Ovary (tissue), 9 donors: ENCODE data around the gene PPP1R14C. TPM values are rescaled to one million over a fixed set of nuclear protein-coding genes. Genes with fewer than 3 reads are reported as not detected.

Experiments
- DNase-seq, 5 donors: peaks; one replicate each; pipeline ENCODE4 v3.0.0-alpha.2; 2019 to 2020
- H3K27ac ChIP-seq, 2 donors: fragments of 200-600 bp; one replicate each; pipeline versions ENCODE4 v1.5.1 to v1.8.0; 2019 to 2022
- H3K27me3 ChIP-seq: fragments of 200-600 bp; one replicate; pipeline ENCODE4 v1.8.0; 2022
- H3K36me3 ChIP-seq: fragments of 200-600 bp; sonication (generic); one replicate; pipeline ENCODE4 v1.5.1; 2019
- H3K4me1 ChIP-seq: one replicate; pipeline ENCODE4 v1.8.1; 2013; ENCODE audit warnings: mild to moderate bottlenecking, moderate library complexity; ENCODE audit not compliant: insufficient read depth
- H3K4me3 ChIP-seq: fragments of 200-600 bp; sonication (generic); one replicate; pipeline ENCODE4 v1.5.1; 2017
- H3K9me3 ChIP-seq, 2 donors: fragments of 200-600 bp in 1 of 2; sonication (generic) in 1 of 2; one replicate each; pipeline versions ENCODE4 v1.5.1 to v1.8.1; 2013 to 2019; ENCODE audit warnings: mild to moderate bottlenecking in 1 of 2, moderate library complexity in 1 of 2
- EP300 ChIP-seq: sonication (generic); formaldehyde crosslinking; IDR thresholded peaks from one replicate; pipeline ENCODE4 v1.6.1; 2017; ENCODE audit warnings: antibody characterized with exemption
- POLR2A ChIP-seq: fragments of 450-650 bp; IDR thresholded peaks from one replicate; pipeline ENCODE4 v1.6.1; 2017; ENCODE audit warnings: antibody characterized with exemption, mild to moderate bottlenecking, moderate library complexity
- WGBS, 3 donors: extraction: QIAGEN DNeasy Blood & Tissue Kit in 1 of 3; methylation state at CpG; one replicate each; pipeline versions ENCODE4 v1.1.5 to v1.1.7; 2013 to 2017; 5-methylcytosine and 5-hydroxymethylcytosine counted together
- intact Hi-C, 4 donors: fragments of 100-400 bp; cut with DNase I; formaldehyde crosslinking; loops; one replicate each; pipeline versions ENCODE4 v1.11.0 to v1.15.1; 2022 to 2023
- polyA plus RNA-seq, 2 donors: library from polyadenylated mRNA; stranded (reverse); fragments of 200-250 nt in 1 of 2; fragments of 350-450 nt in 1 of 2; fragmentation: Illumina TruSeq in 1 of 2; extraction: RNeasy Lipid Tissue Mini Kit (QIAGEN cat#74804) in 1 of 2; gene quantifications; one replicate each; pipeline ENCODE4 v1.2.3, GENCODE V29; 2013 to 2014
- total RNA-seq, 7 donors: library from RNA; depleted of rRNA in 2 of 7; stranded (reverse); fragments of >200 nt in 2 of 7; fragmentation: NEBNext Ultra II Directional in 3 of 7; extraction: Animal tissue kit (Norgen Biotek cat#: 25700) in 3 of 7; gene quantifications; one replicate each; pipeline versions ENCODE4 v1.1.0 to v1.2.4, GENCODE V29; 2016 to 2023
- TF ChIP-seq, protein P1 (sequence below), 3 donors: fragments of 450-650 bp in 2 of 3; fragments of 200-600 bp in 1 of 3; IDR thresholded peaks; one replicate each; pipeline versions ENCODE4 v1.5.1 to v1.8.0; 2016 to 2022; ENCODE audit warnings: antibody characterized with exemption in 3 of 3, mild to moderate bottlenecking in 1 of 3
- donor health status: DM: no; HTN: no; CAD: no; lungs with moderate emphysema.
- donor health status: DM: no; HTN: no; CAD: no.
- donor health status: Bipolar disorder and iron deficiency.
- donor health status: DM: yes; HTN: yes; CAD: no.
- donor health status: DM: no; HTN: no; CAD: no.
- donor health status: DM: yes; HTN: yes; CAD: no.

PPP1R14C gene
- total and polyA plus RNA-seq, 9 donors = 0.12 to 8.6 (median 0.40) TPM; not detected in 2

GRCh38 chr6:150245148-150245935 lies 102.5 kb downstream of the PPP1R14C start:
- Histone ChIP-seq H3K36me3 (no peaks in the 10 kb centered on the region), H3K4me1 (no peaks in the 10 kb centered on the region), H3K4me3 (no peak overlapping the region), H3K9me3 (no peaks in the 10 kb centered on the region), H3K27ac (no peak overlapping the region), H3K27me3 (no peaks in the 10 kb centered on the region)
- WGBS, 3 donors = 72 to 75% (median 73%) methylated on average over 6 of the region's 6 CpGs
- intact Hi-C loops = no loop called here
- DNase-seq = no peak
- TF ChIP-seq, protein P1, sequence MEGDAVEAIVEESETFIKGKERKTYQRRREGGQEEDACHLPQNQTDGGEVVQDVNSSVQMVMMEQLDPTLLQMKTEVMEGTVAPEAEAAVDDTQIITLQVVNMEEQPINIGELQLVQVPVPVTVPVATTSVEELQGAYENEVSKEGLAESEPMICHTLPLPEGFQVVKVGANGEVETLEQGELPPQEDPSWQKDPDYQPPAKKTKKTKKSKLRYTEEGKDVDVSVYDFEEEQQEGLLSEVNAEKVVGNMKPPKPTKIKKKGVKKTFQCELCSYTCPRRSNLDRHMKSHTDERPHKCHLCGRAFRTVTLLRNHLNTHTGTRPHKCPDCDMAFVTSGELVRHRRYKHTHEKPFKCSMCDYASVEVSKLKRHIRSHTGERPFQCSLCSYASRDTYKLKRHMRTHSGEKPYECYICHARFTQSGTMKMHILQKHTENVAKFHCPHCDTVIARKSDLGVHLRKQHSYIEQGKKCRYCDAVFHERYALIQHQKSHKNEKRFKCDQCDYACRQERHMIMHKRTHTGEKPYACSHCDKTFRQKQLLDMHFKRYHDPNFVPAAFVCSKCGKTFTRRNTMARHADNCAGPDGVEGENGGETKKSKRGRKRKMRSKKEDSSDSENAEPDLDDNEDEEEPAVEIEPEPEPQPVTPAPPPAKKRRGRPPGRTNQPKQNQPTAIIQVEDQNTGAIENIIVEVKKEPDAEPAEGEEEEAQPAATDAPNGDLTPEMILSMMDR (IDR thresholded peaks at IDR 0.05) = no peak
- TF ChIP-seq EP300 (no peak), POLR2A (no peak)

- TF ChIP-seq, protein P1 (IDR thresholded peaks at IDR 0.05) = no peak
- TF ChIP-seq EP300 = no peak
- 91 to 100% (median 96%) methylated on average over 2 of the region's 2 CpGs for WGBS, 3 donors
- H3K9me3 ChIP-seq = no peaks in the 10 kb centered on the region
- no peaks in the 10 kb centered on the region for H3K27me3 ChIP-seq
- no peaks in the 10 kb centered on the region for H3K4me1 ChIP-seq
- intact Hi-C loops = loop anchor here in 1 of 4 donors (1.0 kb wide), 1 partner anchor 20 kb away; no protein-coding TSS in a partner anchor
- no peak overlapping the region for H3K4me3 ChIP-seq
- H3K27ac ChIP-seq = no peak overlapping the region
- no peak for DNase-seq
- H3K36me3 ChIP-seq = no peaks in the 10 kb centered on the region
Measured at GRCh38 chr6:150247803-150248202, 105.0 kb downstream of the PPP1R14C start.

DNA sequence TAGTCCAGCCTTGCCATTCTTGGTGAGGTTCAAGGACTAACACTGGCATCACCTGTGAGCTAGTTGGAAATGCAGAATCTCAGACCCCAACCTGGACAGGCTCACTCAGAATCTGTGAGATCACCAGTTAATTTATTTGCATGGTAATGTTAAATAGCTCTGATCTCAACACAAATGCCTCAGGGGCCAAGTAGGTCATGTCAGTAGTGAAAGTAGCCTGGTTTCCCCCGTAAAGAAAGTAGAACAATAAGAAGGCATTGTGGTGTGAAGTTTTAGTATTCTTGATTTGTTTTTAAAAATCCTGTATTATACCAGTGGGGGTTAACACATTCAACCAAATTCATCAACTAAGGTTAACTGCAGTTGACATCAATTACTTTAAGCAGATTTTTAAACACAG lies 105.5 kb downstream of the PPP1R14C start:
- Histone ChIP-seq H3K4me1 (no peaks in the 10 kb centered on the region), H3K27ac (no peak overlapping the region), H3K4me3 (no peak overlapping the region), H3K9me3 (no peaks in the 10 kb centered on the region), H3K27me3 (no peaks in the 10 kb centered on the region), H3K36me3 (no peaks in the 10 kb centered on the region)
- DNase-seq = no peak
- intact Hi-C loops = no loop called here
- WGBS, 3 donors = 83 to 91% (median 91%) methylated on average over 1 of the region's 1 CpG
- no peak for TF ChIP-seq POLR2A
- no peak for TF ChIP-seq EP300
- TF ChIP-seq, protein P1 (IDR thresholded peaks at IDR 0.05) = no peak

GRCh38 chr6:150249261-150249660 lies 106.4 kb downstream of the PPP1R14C start:
- WGBS, 3 donors = 70 to 78% (median 72%) methylated on average over 2 of the region's 2 CpGs
- Histone ChIP-seq H3K4me3 (no peak overlapping the region), H3K36me3 (no peaks in the 10 kb centered on the region), H3K9me3 (no peaks in the 10 kb centered on the region), H3K4me1 (no peaks in the 10 kb centered on the region), H3K27ac (no peak overlapping the region), H3K27me3 (no peaks in the 10 kb centered on the region)
- no peak for DNase-seq
- intact Hi-C loops = no loop called here
- TF ChIP-seq EP300 = no peak
- TF ChIP-seq, protein P1 (IDR thresholded peaks at IDR 0.05) = no peak
- no peak for TF ChIP-seq POLR2A
